Erythroblast (primary cell): Measurements from ENCODE around the gene LMBRD1.

Experiments used
- GATA1 ChIP-seq: IDR thresholded peaks from 2 replicates; pipeline ENCODE4 v1.6.1; 2011; ENCODE audit warnings: low read depth, mild to moderate bottlenecking, control low read depth, low read length, moderate library complexity
- POLR2A ChIP-seq: IDR thresholded peaks from 2 replicates; pipeline ENCODE4 v1.6.1; 2011; ENCODE audit warnings: mild to moderate bottlenecking, low read length

DNA sequence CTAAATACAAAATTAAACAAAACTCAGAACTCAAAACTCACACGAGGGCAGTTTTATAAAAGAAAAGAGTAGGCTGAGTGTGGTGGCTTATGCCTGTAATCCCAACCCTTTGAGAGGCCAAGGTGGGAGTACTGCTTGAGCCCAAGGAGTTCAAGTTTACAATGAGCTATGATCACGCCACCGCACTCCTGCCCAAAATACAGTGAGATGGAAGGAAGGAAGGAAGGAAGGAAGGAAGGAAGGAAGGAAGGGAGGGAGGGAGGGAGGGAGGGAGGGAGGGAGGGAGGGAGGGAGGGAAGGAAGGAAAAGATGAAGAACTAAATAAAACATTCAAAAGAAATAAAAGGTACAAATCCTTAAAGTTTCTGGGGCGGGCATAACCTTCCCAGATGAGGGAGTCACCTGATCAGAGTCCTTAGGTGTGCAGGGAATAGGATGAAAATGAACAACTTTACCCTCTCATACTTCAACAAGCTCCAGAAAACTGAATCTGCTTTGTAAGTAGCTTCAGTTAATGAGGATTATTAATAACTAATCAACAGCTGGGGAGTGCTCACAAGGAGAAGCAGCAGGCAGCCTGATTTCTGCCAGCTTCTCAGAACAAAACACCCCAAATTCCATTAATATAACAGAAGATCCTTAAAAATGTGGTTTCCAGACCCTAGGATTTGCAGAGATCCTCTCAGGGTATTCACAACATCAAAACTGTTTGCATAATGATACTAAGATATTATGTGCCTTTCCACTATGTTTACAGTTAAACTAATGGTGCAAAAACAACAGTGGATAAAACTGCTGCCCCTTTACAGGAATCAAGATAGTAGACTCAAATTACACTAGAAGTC, 21.8 kb downstream of the LMBRD1 start:
- TF ChIP-seq POLR2A (no peak), GATA1 (no peak)
